ENCODE measurements around the gene ITPK1. TPM values are rescaled to one million over a fixed set of nuclear protein-coding genes. Genes with fewer than 3 reads are reported as not detected.

Gene ITPK1
- total and polyA plus RNA-seq, 10 of the 15 experiments (the other 5 are each of a cell fraction or from before 2014, with no cell fraction given): 1.3 to 73.2 (median 27.0) TPM

GRCh38 chr14:92945544-92945943 lies 170.2 kb downstream of the ITPK1 start:
- RAD21 ChIA-PET (ENCODE audit: unreplicated experiment): no interaction called here
- TF ChIP-seq CEBPB (IDR thresholded peaks at IDR 0.05; ENCODE audit: borderline replicate concordance in 1 of 2, low read depth in 2 of 2, low read length in 2 of 2): no peak
- TF ChIP-seq EGR1 (IDR thresholded peaks at IDR 0.05; ENCODE audit: borderline replicate concordance in 1 of 2, low read depth in 2 of 2, low read length in 2 of 2): no peak
- TF ChIP-seq NR2C1 (IDR thresholded peaks at IDR 0.05): no peak
- no peak for TF ChIP-seq NBN (IDR thresholded peaks at IDR 0.05)
- no peak for TF ChIP-seq POLR2AphosphoS2 (IDR thresholded peaks at IDR 0.05; ENCODE audit: low read depth, low read length)
- TF ChIP-seq MEF2B (IDR thresholded peaks at IDR 0.05; ENCODE audit: partially characterized antibody, poor library complexity, severe bottlenecking): no peak
- Histone ChIP-seq H3K79me2 (ENCODE audit: control insufficient read depth, insufficient read depth, low read length) (no peaks in the 10 kb centered on the region), H3K4me2 (ENCODE audit: control insufficient read depth, insufficient read depth) (no peak overlapping the region), H3K27ac (ENCODE audit: control insufficient read depth, insufficient read depth) (no peak overlapping the region), H3K9me3 (replicated peaks; ENCODE audit: control insufficient read depth, insufficient read depth, low read length) (no peaks in the 10 kb centered on the region), H3K36me3 (ENCODE audit: control insufficient read depth in 2 of 2, insufficient read depth in 2 of 2, low read length in 1 of 2) (peaks cover 0 to 24% of the 10 kb centered on the region in 2 experiments; a peak in 3 of 4 replicates), H3K27me3 (replicated peaks in 1 of 2; ENCODE audit: control insufficient read depth in 2 of 2, insufficient read depth in 2 of 2, low read length in 1 of 2) (no peaks in the 10 kb centered on the region), H3K4me1 (ENCODE audit: control insufficient read depth, insufficient read depth, low read length) (no peaks in the 10 kb centered on the region), H2AFZ (ENCODE audit: control insufficient read depth, low read depth, low read length) (no peak overlapping the region), H3K9ac (ENCODE audit: control insufficient read depth, insufficient read depth, low read length) (no peak overlapping the region), H3K4me3 (no peak overlapping the region), H4K20me1 (ENCODE audit: control insufficient read depth, insufficient read depth) (no peaks in the 10 kb centered on the region)
- SMC1A ChIA-PET (ENCODE audit: uncharacterized antibody, unreplicated experiment): no interaction called here
- CTCF ChIA-PET: interaction anchor here (1.2 kb wide), 1 partner anchor 15 kb away, joined by 3 read pairs; no protein-coding TSS in a partner anchor
- intact Hi-C loops (cut with micrococcal nuclease; ENCODE audit: unreplicated experiment): no loop called here
- 93% methylated on average over 12 of the region's 12 CpGs for WGBS (ENCODE audit: insufficient coverage, insufficient replicate concordance, low lambda C conversion rate, missing lambda C conversion rate)
- no peak for ATAC-seq
- DNase-seq (ENCODE audit: low read depth, low spot score): no peak
- no peak for FAIRE-seq
- BruUV-seq (replicated peaks): no TSS peak
- POLR2A ChIA-PET: no interaction called here
- in situ Hi-C loops (cut with MboI): no loop called here

GRCh38 chr14:92944976-92945375 lies 170.7 kb downstream of the ITPK1 start:
- H3K9ac ChIP-seq (ENCODE audit: control insufficient read depth, insufficient read depth, low read length): no peak overlapping the region
- WGBS (ENCODE audit: insufficient coverage, insufficient replicate concordance, low lambda C conversion rate, missing lambda C conversion rate): 96% methylated on average over 12 of the region's 12 CpGs
- no peak overlapping the region for H2AFZ ChIP-seq (ENCODE audit: control insufficient read depth, low read depth, low read length)
- FAIRE-seq (no peak), DNase-seq (ENCODE audit: low read depth, low spot score) (no peak), ATAC-seq (no peak)
- no peaks in the 10 kb centered on the region for H4K20me1 ChIP-seq (ENCODE audit: control insufficient read depth, insufficient read depth)
- no peak overlapping the region for H3K4me2 ChIP-seq (ENCODE audit: control insufficient read depth, insufficient read depth)
- CTCF ChIA-PET: interaction anchor here (1.2 kb wide), 1 partner anchor 15 kb away, joined by 3 read pairs; no protein-coding TSS in a partner anchor
- H3K4me3 ChIP-seq: no peak overlapping the region
- no peaks in the 10 kb centered on the region for H3K4me1 ChIP-seq (ENCODE audit: control insufficient read depth, insufficient read depth, low read length)
- BruUV-seq (replicated peaks): no TSS peak
- H3K27me3 ChIP-seq (replicated peaks in 1 of 2; ENCODE audit: control insufficient read depth in 2 of 2, insufficient read depth in 2 of 2, low read length in 1 of 2): no peaks in the 10 kb centered on the region
- no peak for TF ChIP-seq LARP7 (IDR thresholded peaks at IDR 0.05)
- no peak for TF ChIP-seq BCL3 (IDR thresholded peaks at IDR 0.05; ENCODE audit: borderline replicate concordance, insufficient read depth, low read depth, low read length, poor library complexity, severe bottlenecking)
- TF ChIP-seq SRF (IDR thresholded peaks at IDR 0.05; ENCODE audit: low read depth in 2 of 2, low read length in 2 of 2): no peak
- TF ChIP-seq REST (IDR thresholded peaks at IDR 0.05; ENCODE audit: low read depth, low read length): no peak
- no peak for TF ChIP-seq MEF2B (IDR thresholded peaks at IDR 0.05; ENCODE audit: partially characterized antibody, poor library complexity, severe bottlenecking)
- no peak for TF ChIP-seq NFXL1 (IDR thresholded peaks at IDR 0.05; ENCODE audit: borderline replicate concordance)
- TF ChIP-seq NFIC (IDR thresholded peaks at IDR 0.05; ENCODE audit: low read depth, low read length): no peak
- SMC1A ChIA-PET (ENCODE audit: uncharacterized antibody, unreplicated experiment): no interaction called here
- no peaks in the 10 kb centered on the region for H3K9me3 ChIP-seq (replicated peaks; ENCODE audit: control insufficient read depth, insufficient read depth, low read length)
- H3K36me3 ChIP-seq (ENCODE audit: control insufficient read depth in 2 of 2, insufficient read depth in 2 of 2, low read length in 1 of 2): peaks cover 0 to 18% of the 10 kb centered on the region in 2 experiments; a peak in 3 of 4 replicates
- no peak overlapping the region for H3K27ac ChIP-seq (ENCODE audit: control insufficient read depth, insufficient read depth)
- in situ Hi-C loops (cut with MboI): no loop called here
- POLR2A ChIA-PET: no interaction called here
- intact Hi-C loops (cut with micrococcal nuclease; ENCODE audit: unreplicated experiment): no loop called here
- H3K79me2 ChIP-seq (ENCODE audit: control insufficient read depth, insufficient read depth, low read length): no peaks in the 10 kb centered on the region
- RAD21 ChIA-PET (ENCODE audit: unreplicated experiment): no interaction called here

Measured in GM12878 (cell line).